HEK293 (cell line): ENCODE measurements around the gene KCNQ1.

ENCODE experiments used
- CTCF ChIA-PET: fragments of 350-600 bp; formaldehyde crosslinking; extraction: SDS; loops from one replicate; lab custom pipeline; 2021; ENCODE audit warnings: antibody characterized with exemption; lab: Yijun Ruan, JAX
- POLR2A ChIA-PET: fragments of 300-600 bp; formaldehyde crosslinking; extraction: SDS; loops from one replicate; lab custom pipeline; 2020; ENCODE audit warnings: antibody characterized with exemption, inconsistent platforms; lab: Yijun Ruan, JAX
- H3K27ac ChIP-seq: fragments of 200-500 bp; sonication (Bioruptor generic); 2 replicates; pipeline ENCODE4 v1.5.1; 2014; ENCODE audit warnings: low read depth, low read length, control low read depth, inconsistent platforms; ENCODE audit errors: extremely low read depth
- H3K36me3 ChIP-seq, 2 experiments: fragments of 200-500 bp in 1 of 2; sonication (Bioruptor generic) in 1 of 2; 1 replicate in 1 of 2; 2 replicates in 1 of 2; pipeline ENCODE4 v1.5.1; 2014 to 2017; ENCODE audit warnings: inconsistent platforms in 2 of 2, low read length in 2 of 2; ENCODE audit not compliant: control insufficient read depth in 2 of 2, insufficient read depth in 1 of 2
- H3K4me1 ChIP-seq: fragments of 200-500 bp; sonication (Bioruptor generic); 2 replicates; pipeline ENCODE4 v1.5.1; 2014; ENCODE audit warnings: mild to moderate bottlenecking, low read length, inconsistent platforms; ENCODE audit not compliant: control insufficient read depth, insufficient read depth
- H3K4me3 ChIP-seq: 2 replicates; pipeline ENCODE4 v1.5.1; 2011; ENCODE audit warnings: low read depth, mild to moderate bottlenecking, control low read depth, low read length, moderate library complexity
- H3K9me3 ChIP-seq: fragments of 200-500 bp; sonication (Bioruptor generic); 2 replicates; pipeline ENCODE4 v1.5.1; 2014; ENCODE audit warnings: low read depth, low read length, inconsistent platforms; ENCODE audit not compliant: control insufficient read depth, insufficient read depth
- GLI2 ChIP-seq: fragments of 450-650 bp; formaldehyde crosslinking; IDR thresholded peaks from 2 replicates; pipeline ENCODE4; 2017; ENCODE audit warnings: missing biosample characterization, missing genetic modification characterization, low read depth, borderline replicate concordance
- GLI4 ChIP-seq: fragments of 450-650 bp; formaldehyde crosslinking; IDR thresholded peaks from 2 replicates; pipeline ENCODE4 v1.5.1; 2016; ENCODE audit warnings: missing biosample characterization, missing genetic modification characterization
- GLIS1 ChIP-seq: fragments of 450-650 bp; formaldehyde crosslinking; IDR thresholded peaks from 2 replicates; pipeline ENCODE4 v1.5.1; 2016; ENCODE audit warnings: missing biosample characterization, missing genetic modification characterization
- GLIS2 ChIP-seq: fragments of 450-650 bp; formaldehyde crosslinking; IDR thresholded peaks from 2 replicates; pipeline ENCODE4 v1.5.1; 2016; ENCODE audit warnings: missing biosample characterization, missing genetic modification characterization
- MEIS1 ChIP-seq: sonication (generic); formaldehyde crosslinking; IDR thresholded peaks from 2 replicates; pipeline ENCODE4 v1.8.1; 2022; ENCODE audit warnings: missing genetic modification reagents, mild to moderate bottlenecking, borderline replicate concordance
- OSR2 ChIP-seq: fragments of 450-650 bp; formaldehyde crosslinking; IDR thresholded peaks from 2 replicates; pipeline ENCODE4 v1.5.1; 2016; ENCODE audit warnings: missing biosample characterization, missing genetic modification characterization
- SP2 ChIP-seq: fragments of 450-650 bp; formaldehyde crosslinking; IDR thresholded peaks from 2 replicates; pipeline ENCODE4 v1.5.1; 2016; ENCODE audit warnings: missing biosample characterization, missing genetic modification characterization
- TRIM28 ChIP-seq: IDR thresholded peaks from 2 replicates; pipeline ENCODE4 v1.6.1; 2011; ENCODE audit warnings: low read length, control low read depth, borderline replicate concordance
- ZNF10 ChIP-seq: fragments of 450-650 bp; formaldehyde crosslinking; IDR thresholded peaks from 2 replicates; pipeline ENCODE4 v1.5.1; 2017; ENCODE audit warnings: missing biosample characterization, missing genetic modification characterization
- ZNF138 ChIP-seq: fragments of 450-650 bp; formaldehyde crosslinking; IDR thresholded peaks from 2 replicates; pipeline ENCODE4 v1.5.1; 2016; ENCODE audit warnings: missing biosample characterization, missing genetic modification characterization, borderline replicate concordance
- ZNF146 ChIP-seq: fragments of 450-650 bp; formaldehyde crosslinking; IDR thresholded peaks from 2 replicates; pipeline ENCODE4 v1.5.1; 2016; ENCODE audit warnings: missing biosample characterization, missing genetic modification characterization
- ZNF184 ChIP-seq: fragments of 450-650 bp; IDR thresholded peaks from 2 replicates; pipeline ENCODE4 v1.5.1; 2018; ENCODE audit warnings: missing biosample characterization, mild to moderate bottlenecking, missing genetic modification characterization
- ZNF302 ChIP-seq: fragments of 450-650 bp; formaldehyde crosslinking; IDR thresholded peaks from 2 replicates; pipeline ENCODE4 v1.5.1; 2016; ENCODE audit warnings: missing biosample characterization, missing genetic modification characterization, low read depth
- ZNF311 ChIP-seq: fragments of 450-650 bp; formaldehyde crosslinking; IDR thresholded peaks from 2 replicates; pipeline ENCODE4 v1.5.1; 2017; ENCODE audit warnings: missing biosample characterization, missing genetic modification characterization, borderline replicate concordance
- ZNF354C ChIP-seq: fragments of 450-650 bp; formaldehyde crosslinking; IDR thresholded peaks from 2 replicates; pipeline ENCODE4 v1.5.1; 2016; ENCODE audit warnings: missing biosample characterization, missing genetic modification characterization, low read depth, borderline replicate concordance
- ZNF600 ChIP-seq: fragments of 450-650 bp; formaldehyde crosslinking; IDR thresholded peaks from 2 replicates; pipeline ENCODE4 v1.5.1; 2016; ENCODE audit warnings: missing biosample characterization, missing genetic modification characterization
- ZNF660 ChIP-seq: fragments of 450-650 bp; IDR thresholded peaks from 2 replicates; pipeline ENCODE4 v1.5.1; 2018; ENCODE audit warnings: missing biosample characterization, mild to moderate bottlenecking, missing genetic modification characterization
- ZNF664 ChIP-seq: fragments of 450-650 bp; formaldehyde crosslinking; IDR thresholded peaks from 2 replicates; pipeline ENCODE4 v1.5.1; 2016; ENCODE audit warnings: missing biosample characterization, missing genetic modification characterization
- ZNF692 ChIP-seq: fragments of 450-650 bp; formaldehyde crosslinking; IDR thresholded peaks from 2 replicates; pipeline ENCODE4 v1.5.1; 2016; ENCODE audit warnings: missing biosample characterization, missing genetic modification characterization
- ZNF777 ChIP-seq: fragments of 450-650 bp; formaldehyde crosslinking; IDR thresholded peaks from 2 replicates; pipeline ENCODE4 v1.5.1; 2017; ENCODE audit warnings: missing biosample characterization, missing genetic modification characterization, borderline replicate concordance
- TF ChIP-seq, protein P1 (sequence below): fragments of 450-650 bp; formaldehyde crosslinking; IDR thresholded peaks from 2 replicates; pipeline ENCODE4 v1.5.1; 2016; ENCODE audit warnings: missing biosample characterization, missing genetic modification characterization
- TF ChIP-seq, protein P2 (sequence below): fragments of 450-650 bp; formaldehyde crosslinking; IDR thresholded peaks from 2 replicates; pipeline ENCODE4 v1.5.1; 2016; ENCODE audit warnings: missing biosample characterization, missing genetic modification characterization
- TF ChIP-seq, protein P3 (sequence below): fragments of 450-650 bp; formaldehyde crosslinking; IDR thresholded peaks from 2 replicates; pipeline ENCODE4 v1.5.1; 2017; ENCODE audit warnings: missing biosample characterization, missing genetic modification characterization
- TF ChIP-seq, protein P4 (sequence below): fragments of 450-650 bp; formaldehyde crosslinking; IDR thresholded peaks from 2 replicates; pipeline ENCODE4 v1.5.1; 2016; ENCODE audit warnings: missing biosample characterization, missing genetic modification characterization

The KCNQ1 gene

DNA sequence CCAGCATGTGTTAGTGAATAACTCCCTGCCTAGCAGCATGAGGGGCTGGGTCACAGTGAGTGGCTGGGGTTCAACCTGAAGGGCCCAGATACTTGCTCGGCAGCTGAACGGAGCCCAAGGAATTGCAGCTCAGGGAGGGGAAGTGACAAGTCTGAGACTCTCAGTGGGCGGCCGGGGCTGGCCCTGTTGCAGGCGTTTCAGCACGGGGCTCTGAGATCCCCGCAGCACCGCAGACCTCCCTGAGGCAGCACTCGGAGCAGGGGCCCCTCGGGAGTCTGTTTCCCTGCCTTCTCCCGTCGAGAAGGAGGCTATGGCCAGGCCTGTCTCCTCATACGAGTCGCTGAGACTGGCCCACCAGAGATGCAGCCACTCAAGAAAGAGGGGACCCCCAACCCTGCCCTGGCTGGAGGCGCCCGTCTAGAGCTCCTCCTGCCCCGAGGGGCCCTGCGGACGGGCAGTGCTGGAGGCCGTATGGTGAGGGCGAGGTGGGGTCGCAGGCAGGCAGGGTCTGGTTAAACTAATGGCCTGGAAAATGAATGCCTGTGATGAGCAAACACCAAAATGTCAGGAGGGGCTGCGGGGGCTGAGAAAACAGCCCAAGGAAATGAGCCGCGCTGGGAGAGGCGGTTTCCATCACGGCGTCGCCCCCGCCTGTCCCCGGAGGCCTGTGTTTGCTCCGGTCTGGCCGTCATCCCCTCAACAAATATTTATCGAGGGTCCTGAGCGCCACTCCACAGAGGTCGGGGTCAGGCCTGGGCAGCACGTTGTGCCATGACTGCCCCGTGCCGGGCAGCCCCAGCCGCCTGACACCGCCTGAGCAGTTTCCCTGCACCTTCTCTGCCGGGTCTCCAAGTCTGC, 35.0 kb upstream of the KCNQ1 start:
- Histone ChIP-seq H3K9me3 (no peaks in the 10 kb centered on the region), H3K27ac (no peak overlapping the region), H3K36me3 (no peaks in the 10 kb centered on the region), H3K4me3 (no peak overlapping the region), H3K4me1 (no peaks in the 10 kb centered on the region)
- CTCF ChIA-PET, result interaction anchor here (2.2 kb wide), 1 partner anchor 105 kb away, joined by 8 read pairs; no protein-coding TSS in a partner anchor
- no peak for TF ChIP-seq MEIS1 (CRISPR knock-in tag)
- TF ChIP-seq, protein P1, sequence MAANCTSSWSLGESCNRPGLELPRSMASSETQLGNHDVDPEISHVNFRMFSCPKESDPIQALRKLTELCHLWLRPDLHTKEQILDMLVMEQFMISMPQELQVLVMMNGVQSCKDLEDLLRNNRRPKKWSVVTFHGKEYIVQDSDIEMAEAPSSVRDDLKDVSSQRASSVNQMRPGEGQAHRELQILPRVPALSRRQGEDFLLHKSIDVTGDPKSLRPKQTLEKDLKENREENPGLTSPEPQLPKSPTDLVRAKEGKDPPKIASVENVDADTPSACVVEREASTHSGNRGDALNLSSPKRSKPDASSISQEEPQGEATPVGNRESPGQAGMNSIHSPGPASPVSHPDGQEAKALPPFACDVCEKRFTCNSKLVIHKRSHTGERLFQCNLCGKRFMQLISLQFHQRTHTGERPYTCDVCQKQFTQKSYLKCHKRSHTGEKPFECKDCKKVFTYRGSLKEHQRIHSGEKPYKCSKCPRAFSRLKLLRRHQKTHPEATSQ (tag by site-specific recombination), result no peak
- TF ChIP-seq, protein P2, sequence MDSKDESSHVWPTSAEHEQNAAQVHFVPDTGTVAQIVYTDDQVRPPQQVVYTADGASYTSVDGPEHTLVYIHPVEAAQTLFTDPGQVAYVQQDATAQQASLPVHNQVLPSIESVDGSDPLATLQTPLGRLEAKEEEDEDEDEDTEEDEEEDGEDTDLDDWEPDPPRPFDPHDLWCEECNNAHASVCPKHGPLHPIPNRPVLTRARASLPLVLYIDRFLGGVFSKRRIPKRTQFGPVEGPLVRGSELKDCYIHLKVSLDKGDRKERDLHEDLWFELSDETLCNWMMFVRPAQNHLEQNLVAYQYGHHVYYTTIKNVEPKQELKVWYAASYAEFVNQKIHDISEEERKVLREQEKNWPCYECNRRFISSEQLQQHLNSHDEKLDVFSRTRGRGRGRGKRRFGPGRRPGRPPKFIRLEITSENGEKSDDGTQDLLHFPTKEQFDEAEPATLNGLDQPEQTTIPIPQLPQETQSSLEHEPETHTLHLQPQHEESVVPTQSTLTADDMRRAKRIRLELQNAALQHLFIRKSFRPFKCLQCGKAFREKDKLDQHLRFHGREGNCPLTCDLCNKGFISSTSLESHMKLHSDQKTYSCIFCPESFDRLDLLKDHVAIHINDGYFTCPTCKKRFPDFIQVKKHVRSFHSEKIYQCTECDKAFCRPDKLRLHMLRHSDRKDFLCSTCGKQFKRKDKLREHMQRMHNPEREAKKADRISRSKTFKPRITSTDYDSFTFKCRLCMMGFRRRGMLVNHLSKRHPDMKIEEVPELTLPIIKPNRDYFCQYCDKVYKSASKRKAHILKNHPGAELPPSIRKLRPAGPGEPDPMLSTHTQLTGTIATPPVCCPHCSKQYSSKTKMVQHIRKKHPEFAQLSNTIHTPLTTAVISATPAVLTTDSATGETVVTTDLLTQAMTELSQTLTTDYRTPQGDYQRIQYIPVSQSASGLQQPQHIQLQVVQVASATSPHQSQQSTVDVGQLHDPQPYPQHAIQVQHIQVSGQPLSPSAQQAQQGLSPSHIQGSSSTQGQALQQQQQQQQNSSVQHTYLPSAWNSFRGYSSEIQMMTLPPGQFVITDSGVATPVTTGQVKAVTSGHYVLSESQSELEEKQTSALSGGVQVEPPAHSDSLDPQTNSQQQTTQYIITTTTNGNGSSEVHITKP, result no peak
- TF ChIP-seq ZNF354C, result no peak
- no peak for TF ChIP-seq GLIS1 (tag by site-specific recombination)
- no peak for TF ChIP-seq SP2 (tag by site-specific recombination)
- TF ChIP-seq ZNF777, result no peak
- no peak for TF ChIP-seq ZNF138 (tag by site-specific recombination)
- TF ChIP-seq ZNF664 (tag by site-specific recombination), result no peak
- no peak for TF ChIP-seq ZNF311
- TF ChIP-seq ZNF146 (tag by site-specific recombination), result no peak
- no peak for TF ChIP-seq OSR2 (tag by site-specific recombination)
- TF ChIP-seq GLI4, result no peak
- TF ChIP-seq ZNF184 (tag by site-specific recombination), result no peak
- TF ChIP-seq ZNF660 (tag by site-specific recombination), result no peak
- no peak for TF ChIP-seq ZNF10 (tag by site-specific recombination)
- TF ChIP-seq, protein P3, sequence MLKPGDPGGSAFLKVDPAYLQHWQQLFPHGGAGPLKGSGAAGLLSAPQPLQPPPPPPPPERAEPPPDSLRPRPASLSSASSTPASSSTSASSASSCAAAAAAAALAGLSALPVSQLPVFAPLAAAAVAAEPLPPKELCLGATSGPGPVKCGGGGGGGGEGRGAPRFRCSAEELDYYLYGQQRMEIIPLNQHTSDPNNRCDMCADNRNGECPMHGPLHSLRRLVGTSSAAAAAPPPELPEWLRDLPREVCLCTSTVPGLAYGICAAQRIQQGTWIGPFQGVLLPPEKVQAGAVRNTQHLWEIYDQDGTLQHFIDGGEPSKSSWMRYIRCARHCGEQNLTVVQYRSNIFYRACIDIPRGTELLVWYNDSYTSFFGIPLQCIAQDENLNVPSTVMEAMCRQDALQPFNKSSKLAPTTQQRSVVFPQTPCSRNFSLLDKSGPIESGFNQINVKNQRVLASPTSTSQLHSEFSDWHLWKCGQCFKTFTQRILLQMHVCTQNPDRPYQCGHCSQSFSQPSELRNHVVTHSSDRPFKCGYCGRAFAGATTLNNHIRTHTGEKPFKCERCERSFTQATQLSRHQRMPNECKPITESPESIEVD, result no peak
- POLR2A ChIA-PET, result interaction anchor here (0.6 to 1.6 kb wide), 2 partner anchors 10 to 33 kb away, joined by 3 to 5 read pairs; partner anchors contain the start of genes CD81 and TSSC4

- ChIA-PET POLR2A (interaction anchor here (0.7 kb wide), 1 partner anchor 211 kb away, joined by 3 read pairs; no protein-coding TSS in a partner anchor), CTCF (interaction anchor here (1.0 to 1.1 kb wide), 2 partner anchors 9 to 121 kb away, joined by 3 to 4 read pairs; no protein-coding TSS in a partner anchor)
- H3K36me3 ChIP-seq, result no peaks in the 10 kb centered on the region
- no peak overlapping the region for H3K4me3 ChIP-seq
- H3K27ac ChIP-seq, result no peak overlapping the region
- no peaks in the 10 kb centered on the region for H3K9me3 ChIP-seq
- H3K4me1 ChIP-seq, result no peaks in the 10 kb centered on the region
- TF ChIP-seq, protein P4, sequence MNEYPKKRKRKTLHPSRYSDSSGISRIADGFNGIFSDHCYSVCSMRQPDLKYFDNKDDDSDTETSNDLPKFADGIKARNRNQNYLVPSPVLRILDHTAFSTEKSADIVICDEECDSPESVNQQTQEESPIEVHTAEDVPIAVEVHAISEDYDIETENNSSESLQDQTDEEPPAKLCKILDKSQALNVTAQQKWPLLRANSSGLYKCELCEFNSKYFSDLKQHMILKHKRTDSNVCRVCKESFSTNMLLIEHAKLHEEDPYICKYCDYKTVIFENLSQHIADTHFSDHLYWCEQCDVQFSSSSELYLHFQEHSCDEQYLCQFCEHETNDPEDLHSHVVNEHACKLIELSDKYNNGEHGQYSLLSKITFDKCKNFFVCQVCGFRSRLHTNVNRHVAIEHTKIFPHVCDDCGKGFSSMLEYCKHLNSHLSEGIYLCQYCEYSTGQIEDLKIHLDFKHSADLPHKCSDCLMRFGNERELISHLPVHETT, result no peak
- TF ChIP-seq ZNF600 (tag by site-specific recombination), result no peak
- TF ChIP-seq ZNF302 (tag by site-specific recombination), result no peak
- TF ChIP-seq ZNF354C, result no peak
- TF ChIP-seq GLIS2 (tag by site-specific recombination), result no peak
- TF ChIP-seq ZNF692 (tag by site-specific recombination), result no peak
- TF ChIP-seq GLI2 (tag by site-specific recombination), result no peak
- TF ChIP-seq TRIM28, result no peak
These were observed 34.2 kb upstream of the KCNQ1 start for GRCh38 chr11:2410616-2411015.
